Measurements from ENCODE around the gene POMC. TPM values are rescaled to one million over a fixed set of nuclear protein-coding genes. Genes with fewer than 3 reads are reported as not detected.

POMC gene
- total and polyA plus RNA-seq, 2 of the 8 experiments (the other 6 are each of a cell fraction or from before 2014, with no cell fraction given), result 1.7 to 4.7 TPM

DNA sequence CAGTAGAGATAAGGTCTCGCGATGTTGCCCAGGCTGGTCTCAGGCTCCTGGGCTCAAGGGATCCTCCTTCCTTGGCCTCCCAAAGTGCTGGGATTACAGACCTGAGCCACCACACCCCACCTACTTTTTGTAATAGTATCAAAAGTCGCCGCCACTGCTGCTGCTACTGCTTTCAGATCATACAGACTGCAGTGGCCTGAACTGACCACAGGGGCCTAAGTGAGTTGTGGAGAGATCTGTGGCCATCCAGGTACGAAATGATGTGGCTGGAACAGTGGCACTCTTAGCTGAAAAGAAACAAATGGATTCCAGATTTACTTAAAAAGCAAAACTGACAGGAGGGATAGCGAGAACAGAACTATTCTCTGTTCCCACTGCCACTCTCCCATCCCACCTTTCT, 32.9 kb upstream of the POMC start:
- ChIA-PET CTCF (ENCODE audit: partially characterized antibody) (interaction anchor here (0.9 to 1.1 kb wide), 3 partner anchors 20 to 132 kb away, joined by 3 to 6 read pairs (median 4); no protein-coding TSS in a partner anchor), POLR2A (ENCODE audit: partially characterized antibody) (interaction anchor here (1.2 kb wide), 1 partner anchor 28 kb away, joined by 4 read pairs; no protein-coding TSS in a partner anchor)
- Histone ChIP-seq H3K36me3 (ENCODE audit: control insufficient read depth in 2 of 4, insufficient read depth in 4 of 4, low read length in 3 of 4) (no peaks in the 10 kb centered on the region), H3K18ac (ENCODE audit: extremely low read depth, low read length) (no peak overlapping the region), H2BK12ac (ENCODE audit: low read depth, low read length) (no peak overlapping the region), H3K23ac (ENCODE audit: insufficient read length) (no peak overlapping the region), H4K91ac (replicated peaks; ENCODE audit: insufficient read length, low read length) (no peak overlapping the region), H2BK20ac (ENCODE audit: low read length) (no peak overlapping the region), H3K27me3 (replicated peaks in 1 of 4; ENCODE audit: control insufficient read depth in 3 of 4, extremely low read depth in 1 of 4, insufficient read depth in 3 of 4, low read length in 3 of 4) (no peaks in the 10 kb centered on the region), H3K9ac (replicated peaks in 1 of 4; ENCODE audit: extremely low read depth in 1 of 4, low read depth in 3 of 4, low read length in 3 of 4) (no peak overlapping the region), H3K79me2 (ENCODE audit: control insufficient read depth in 1 of 2, insufficient read depth in 2 of 2, low read length in 2 of 2) (no peaks in the 10 kb centered on the region), H3K4me1 (replicated peaks in 1 of 4; ENCODE audit: control insufficient read depth in 3 of 4, insufficient read depth in 4 of 4, low read length in 3 of 4) (no peaks in the 10 kb centered on the region; a peak in 2 of 7 replicates), H2AK5ac (ENCODE audit: low read depth, low read length) (no peak overlapping the region), H3K4me3 (ENCODE audit: extremely low read depth in 1 of 4, insufficient read depth in 2 of 4, low read depth in 3 of 4, low read length in 4 of 4) (no peak overlapping the region), H3K23me2 (ENCODE audit: low read depth, low read length) (no peaks in the 10 kb centered on the region), H3K14ac (ENCODE audit: insufficient read length) (no peak overlapping the region), H4K8ac (ENCODE audit: extremely low read depth, insufficient read depth, low read length) (no peak overlapping the region), H2AFZ (ENCODE audit: low read length) (no peak overlapping the region), H3K4ac (replicated peaks; ENCODE audit: insufficient read length, low read depth, low read length) (no peak overlapping the region), H2BK15ac (ENCODE audit: low read length) (no peak overlapping the region), H3K56ac (replicated peaks; ENCODE audit: insufficient read length, low read depth, low read length) (no peak overlapping the region), H2BK5ac (ENCODE audit: low read depth, low read length) (no peak overlapping the region), H3K27ac (ENCODE audit: low read depth, low read length) (no peak overlapping the region), H4K20me1 (replicated peaks in 1 of 2; ENCODE audit: control insufficient read depth in 1 of 2, insufficient read depth in 2 of 2, low read length in 2 of 2) (no peaks in the 10 kb centered on the region), H4K5ac (ENCODE audit: insufficient read length, low read depth, low read length) (no peak overlapping the region), H3K9me3 (ENCODE audit: insufficient read depth in 2 of 2, low read depth in 1 of 2, low read length in 1 of 2) (no peaks in the 10 kb centered on the region), H3K4me2 (ENCODE audit: insufficient read depth in 1 of 2, low read depth in 2 of 2, low read length in 2 of 2) (no peak overlapping the region), H2BK120ac (replicated peaks; ENCODE audit: low read depth, low read length) (no peak overlapping the region), H3K79me1 (ENCODE audit: low read depth, low read length) (no peaks in the 10 kb centered on the region)
- 93% methylated on average over 6 of the region's 6 CpGs; no CpG with 5 or more reads in 1 of the 2 experiments for WGBS, 2 experiments (ENCODE audit: extremely low coverage in 1 of 2, insufficient coverage in 1 of 2, insufficient read length in 1 of 2, insufficient replicate concordance in 2 of 2, low coverage in 1 of 2, low lambda C conversion rate in 2 of 2, missing lambda C conversion rate in 1 of 2)
- no peak for DNase-seq (ENCODE audit: low read depth in 1 of 2, low spot score in 2 of 2)
- FAIRE-seq, result no peak
- TF ChIP-seq SIRT6 (IDR thresholded peaks at IDR 0.05; ENCODE audit: low read length) (no peak), CHD2 (IDR thresholded peaks at IDR 0.05; ENCODE audit: low read length) (no peak), MAFK (IDR thresholded peaks at IDR 0.05; ENCODE audit: low read depth, low read length) (no peak), EGR1 (IDR thresholded peaks at IDR 0.05; ENCODE audit: borderline replicate concordance, low read depth, low read length) (peak; percentile 80), POLR2A (IDR thresholded peaks at IDR 0.05; ENCODE audit: control extremely low read depth in 1 of 2, low read depth in 2 of 2, low read length in 2 of 2) (no peak), POU5F1 (IDR thresholded peaks at IDR 0.05; ENCODE audit: low read depth, low read length) (no peak), RAD21 (IDR thresholded peaks at IDR 0.05 in 1 of 2, conservative IDR thresholded peaks at IDR 0.05 in 1 of 2; ENCODE audit: low read depth in 2 of 2, low read length in 2 of 2) (peak; percentile 18 to 24; a peak in 1 of 4 replicates)
- TF ChIP-seq, protein P1, sequence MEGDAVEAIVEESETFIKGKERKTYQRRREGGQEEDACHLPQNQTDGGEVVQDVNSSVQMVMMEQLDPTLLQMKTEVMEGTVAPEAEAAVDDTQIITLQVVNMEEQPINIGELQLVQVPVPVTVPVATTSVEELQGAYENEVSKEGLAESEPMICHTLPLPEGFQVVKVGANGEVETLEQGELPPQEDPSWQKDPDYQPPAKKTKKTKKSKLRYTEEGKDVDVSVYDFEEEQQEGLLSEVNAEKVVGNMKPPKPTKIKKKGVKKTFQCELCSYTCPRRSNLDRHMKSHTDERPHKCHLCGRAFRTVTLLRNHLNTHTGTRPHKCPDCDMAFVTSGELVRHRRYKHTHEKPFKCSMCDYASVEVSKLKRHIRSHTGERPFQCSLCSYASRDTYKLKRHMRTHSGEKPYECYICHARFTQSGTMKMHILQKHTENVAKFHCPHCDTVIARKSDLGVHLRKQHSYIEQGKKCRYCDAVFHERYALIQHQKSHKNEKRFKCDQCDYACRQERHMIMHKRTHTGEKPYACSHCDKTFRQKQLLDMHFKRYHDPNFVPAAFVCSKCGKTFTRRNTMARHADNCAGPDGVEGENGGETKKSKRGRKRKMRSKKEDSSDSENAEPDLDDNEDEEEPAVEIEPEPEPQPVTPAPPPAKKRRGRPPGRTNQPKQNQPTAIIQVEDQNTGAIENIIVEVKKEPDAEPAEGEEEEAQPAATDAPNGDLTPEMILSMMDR (IDR thresholded peaks at IDR 0.05; ENCODE audit: control extremely low read depth in 1 of 3, insufficient read depth in 1 of 3, low read depth in 1 of 3, low read length in 3 of 3), result peak in 2 of 3 experiments; percentile 35 to 49; a peak in 2 of 4 replicates
